Neuronal stem cell (in vitro differentiated cells): Measurements from ENCODE around the gene CDC25B.

Experiments used
- DNase-seq: peaks from one replicate; pipeline ENCODE4 v3.0.0-alpha.2; 2013; ENCODE audit warnings: low spot score
- H2AFZ ChIP-seq: one replicate; pipeline ENCODE4 v1.6.1; 2013; ENCODE audit warnings: mild to moderate bottlenecking, low read length, inconsistent platforms
- H2AK5ac ChIP-seq: 2 replicates; pipeline ENCODE4 v1.6.1; 2013; ENCODE audit warnings: low read depth, mild to moderate bottlenecking, inconsistent platforms, low read length, moderate library complexity, mixed read lengths
- H2BK120ac ChIP-seq: 2 replicates; pipeline ENCODE4 v1.6.1; 2013; ENCODE audit warnings: low read depth, mild to moderate bottlenecking, inconsistent platforms, low read length, moderate library complexity, mixed read lengths
- H2BK12ac ChIP-seq: one replicate; pipeline ENCODE4 v1.6.1; 2013; ENCODE audit warnings: low read length, inconsistent platforms
- H2BK15ac ChIP-seq: 2 replicates; pipeline ENCODE4 v1.6.1; 2013; ENCODE audit warnings: mild to moderate bottlenecking, low read length, inconsistent platforms, mixed read lengths
- H2BK5ac ChIP-seq: one replicate; pipeline ENCODE4 v1.6.1; 2013; ENCODE audit warnings: inconsistent platforms, mild to moderate bottlenecking, low read length, moderate library complexity
- H3K14ac ChIP-seq: one replicate; pipeline ENCODE4 v1.6.1; 2013; ENCODE audit warnings: low read length, inconsistent platforms
- H3K18ac ChIP-seq: 2 replicates; pipeline ENCODE4 v1.6.1; 2013; ENCODE audit warnings: low read length, inconsistent platforms
- H3K23ac ChIP-seq: 2 replicates; pipeline ENCODE4 v1.6.1; 2013; ENCODE audit warnings: low read depth, mild to moderate bottlenecking, mixed read lengths, low read length, inconsistent platforms; ENCODE audit not compliant: poor library complexity
- H3K27ac ChIP-seq: replicated peaks from 3 replicates; pipeline ENCODE4 v1.5.1; 2013; ENCODE audit warnings: low read length, inconsistent platforms
- H3K27me3 ChIP-seq, 3 experiments: 2 replicates each; pipeline ENCODE4 v1.6.1; 2013; ENCODE audit warnings: low read length in 3 of 3, mild to moderate bottlenecking in 2 of 3, inconsistent platforms in 1 of 3, low read depth in 1 of 3, mixed read lengths in 1 of 3, moderate library complexity in 1 of 3; ENCODE audit not compliant: control insufficient read depth in 3 of 3, insufficient read depth in 3 of 3
- H3K36me3 ChIP-seq, 2 donors: replicated peaks in 1 of 2; 2 replicates each; pipeline ENCODE4 v1.6.1; 2013; ENCODE audit warnings: low read length in 2 of 2; ENCODE audit not compliant: control insufficient read depth in 2 of 2, insufficient read depth in 2 of 2
- H3K4ac ChIP-seq: 2 replicates; pipeline ENCODE4 v1.6.1; 2013; ENCODE audit warnings: inconsistent platforms, mild to moderate bottlenecking, low read length, moderate library complexity
- H3K4me1 ChIP-seq, 2 donors: 1 replicate in 1 of 2; 2 replicates in 1 of 2; pipeline ENCODE4 v1.6.1; 2013; ENCODE audit warnings: low read length in 2 of 2, low read depth in 1 of 2; ENCODE audit not compliant: control insufficient read depth in 2 of 2, insufficient read depth in 1 of 2
- H3K4me2 ChIP-seq: one replicate; pipeline ENCODE4 v1.6.1; 2013; ENCODE audit warnings: mild to moderate bottlenecking, low read length, inconsistent platforms; ENCODE audit not compliant: insufficient read depth, poor library complexity, severe bottlenecking
- H3K4me3 ChIP-seq, 2 donors: 2 replicates each; pipeline ENCODE4 v1.5.1; 2013; ENCODE audit warnings: low read length in 2 of 2, mild to moderate bottlenecking in 2 of 2, inconsistent platforms in 1 of 2, moderate library complexity in 1 of 2
- H3K79me1 ChIP-seq: one replicate; pipeline ENCODE4 v1.6.1; 2013; ENCODE audit warnings: low read depth, mild to moderate bottlenecking, inconsistent platforms, low read length, moderate library complexity
- H3K9ac ChIP-seq: one replicate; pipeline ENCODE4 v1.6.1; 2013; ENCODE audit warnings: mild to moderate bottlenecking, low read depth, low read length, inconsistent platforms; ENCODE audit not compliant: poor library complexity
- H3K9me3 ChIP-seq, 2 donors: replicated peaks in 1 of 2; 2 replicates each; pipeline versions ENCODE3 to v1.6.1; 2013; ENCODE audit warnings: low read length in 2 of 2, mild to moderate bottlenecking in 2 of 2, inconsistent platforms in 1 of 2, low read depth in 1 of 2, mixed read lengths in 1 of 2, moderate library complexity in 1 of 2; ENCODE audit not compliant: control insufficient read depth in 2 of 2, insufficient read depth in 1 of 2
- H4K8ac ChIP-seq: one replicate; pipeline ENCODE4 v1.6.1; 2013; ENCODE audit warnings: low read depth, mild to moderate bottlenecking, inconsistent platforms, low read length, moderate library complexity
- H4K91ac ChIP-seq: one replicate; pipeline ENCODE4 v1.6.1; 2013; ENCODE audit warnings: low read length, low read depth, mild to moderate bottlenecking, inconsistent platforms; ENCODE audit not compliant: poor library complexity
- WGBS, 2 donors: extraction: QIAGEN DNeasy Blood & Tissue Kit; methylation state at CpG; one replicate each; pipeline ENCODE4 v1.1.7; 2013; ENCODE audit warnings: missing lambda C conversion rate in 2 of 2, mixed read lengths in 1 of 2; ENCODE audit not compliant: insufficient read length in 2 of 2, insufficient replicate concordance in 1 of 2; ENCODE audit errors: extremely low coverage in 2 of 2; 5-methylcytosine and 5-hydroxymethylcytosine counted together

The CDC25B gene

GRCh38 chr20:3818155-3819151 lies 22.3 kb downstream of the CDC25B start:
- Histone ChIP-seq H3K27me3 (no peaks in the 10 kb centered on the region), H3K4me3 (no peak overlapping the region)

GRCh38 chr20:3819411-3820047 lies 23.4 kb downstream of the CDC25B start:
- peak overlapping the region; percentile 67 for H2AK5ac ChIP-seq
- peak overlapping the region; percentile 100 for H3K23ac ChIP-seq
- no peak overlapping the region for H3K14ac ChIP-seq
- no peak overlapping the region for H2BK15ac ChIP-seq
- H4K91ac ChIP-seq: no peak overlapping the region
- H2BK12ac ChIP-seq: no peak overlapping the region
- peak overlapping the region; percentile 99 for H3K9ac ChIP-seq
- peak overlapping the region; percentile 100 for H2AFZ ChIP-seq
- no peak overlapping the region for H2BK5ac ChIP-seq
- H2BK120ac ChIP-seq: no peak overlapping the region
- H4K8ac ChIP-seq: no peak overlapping the region
- no CpG with 5 or more reads among the region's 20 CpGs for WGBS, 2 donors
- no peaks in the 10 kb centered on the region for H3K27me3 ChIP-seq
- H3K18ac ChIP-seq: peak overlapping the region; percentile 1
- H3K36me3 ChIP-seq: peaks cover 6 to 24% of the 10 kb centered on the region in 2 donors
- H3K27ac ChIP-seq: peak overlapping the region; percentile 96
- no peaks in the 10 kb centered on the region for H3K9me3 ChIP-seq
- H3K79me1 ChIP-seq: peaks cover 3% of the 10 kb centered on the region
- peak overlapping the region; percentile 60 for H3K4me2 ChIP-seq
- peak overlapping the region; percentile 94 to 99 for H3K4me3 ChIP-seq
- no peak overlapping the region for H3K4ac ChIP-seq
- peaks cover 7 to 11% of the 10 kb centered on the region in 2 donors for H3K4me1 ChIP-seq
- DNase-seq: no peak

More at GRCh38 chr20:3818155-3819151, 22.3 kb downstream of the CDC25B start:
- Histone ChIP-seq H3K4me2 (no peak overlapping the region), H4K8ac (no peak overlapping the region), H3K9ac (no peak overlapping the region), H3K4ac (peak overlapping the region; percentile 46), H3K18ac (peak overlapping the region; percentile 35), H3K4me1 (peaks cover 7 to 11% of the 10 kb centered on the region in 2 donors), H2AK5ac (peak overlapping the region; percentile 67), H2BK120ac (peak overlapping the region; percentile 32), H2BK12ac (peak overlapping the region; percentile 33), H3K14ac (no peak overlapping the region), H2AFZ (peak overlapping the region; percentile 39), H3K36me3 (peaks cover 0 to 14% of the 10 kb centered on the region in 2 donors), H4K91ac (no peak overlapping the region), H2BK5ac (no peak overlapping the region), H3K9me3 (no peaks in the 10 kb centered on the region), H3K27ac (no peak overlapping the region), H3K79me1 (peaks cover 3% of the 10 kb centered on the region), H2BK15ac (peak overlapping the region; percentile 20), H3K23ac (peak overlapping the region; percentile 18)
- no peak for DNase-seq
- no CpG with 5 or more reads among the region's 8 CpGs for WGBS, 2 donors

- H2AFZ ChIP-seq: peak within 1 kb of the TSS; percentile 100
Measured at GRCh38 chr20:3820048-3820900, 24.2 kb downstream of the CDC25B start, which contains the start of gene AP5S1. Gene AP5S1 (plus strand): TSS chr20:3820547. CDS start chr20:3822118, 1,571 bp downstream.

More at GRCh38 chr20:3820048-3820900, 24.2 kb downstream of the CDC25B start, which contains the start of gene AP5S1:
- Histone ChIP-seq H3K4me1 (peaks cover 7 to 11% of the 10 kb centered on the region in 2 donors), H3K18ac (peak within 1 kb of the TSS; percentile 100), H3K9ac (peak within 1 kb of the TSS; percentile 99), H4K91ac (no peak within 1 kb of the TSS), H2BK15ac (peak within 1 kb of the TSS; percentile 52), H3K14ac (peak within 1 kb of the TSS; percentile 100), H4K8ac (peak within 1 kb of the TSS; percentile 86), H3K4ac (no peak within 1 kb of the TSS), H3K36me3 (peaks cover 6 to 24% of the 10 kb centered on the region in 2 donors), H3K27ac (peak within 1 kb of the TSS; percentile 96), H2AK5ac (peak within 1 kb of the TSS; percentile 93), H3K23ac (peak within 1 kb of the TSS; percentile 100), H3K9me3 (no peaks in the 10 kb centered on the region), H3K27me3 (no peaks in the 10 kb centered on the region), H3K79me1 (peaks cover 3% of the 10 kb centered on the region), H2BK12ac (peak within 1 kb of the TSS; percentile 89), H3K4me2 (peak within 1 kb of the TSS; percentile 78), H2BK5ac (peak within 1 kb of the TSS; percentile 91), H3K4me3 (peak within 1 kb of the TSS; percentile 94 to 99), H2BK120ac (no peak within 1 kb of the TSS)
- no CpG with 5 or more reads among the region's 96 CpGs for WGBS, 2 donors
- peak; percentile 96 for DNase-seq
